ENCODE results near the gene TAF8. TPM values are rescaled to one million over a fixed set of nuclear protein-coding genes. Genes with fewer than 3 reads are reported as not detected.

Gene TAF8
- total and polyA plus RNA-seq, 10 of the 15 experiments (the other 5 are each of a cell fraction or from before 2014, with no cell fraction given) = 11.7 to 30.9 (median 19.9) TPM

DNA sequence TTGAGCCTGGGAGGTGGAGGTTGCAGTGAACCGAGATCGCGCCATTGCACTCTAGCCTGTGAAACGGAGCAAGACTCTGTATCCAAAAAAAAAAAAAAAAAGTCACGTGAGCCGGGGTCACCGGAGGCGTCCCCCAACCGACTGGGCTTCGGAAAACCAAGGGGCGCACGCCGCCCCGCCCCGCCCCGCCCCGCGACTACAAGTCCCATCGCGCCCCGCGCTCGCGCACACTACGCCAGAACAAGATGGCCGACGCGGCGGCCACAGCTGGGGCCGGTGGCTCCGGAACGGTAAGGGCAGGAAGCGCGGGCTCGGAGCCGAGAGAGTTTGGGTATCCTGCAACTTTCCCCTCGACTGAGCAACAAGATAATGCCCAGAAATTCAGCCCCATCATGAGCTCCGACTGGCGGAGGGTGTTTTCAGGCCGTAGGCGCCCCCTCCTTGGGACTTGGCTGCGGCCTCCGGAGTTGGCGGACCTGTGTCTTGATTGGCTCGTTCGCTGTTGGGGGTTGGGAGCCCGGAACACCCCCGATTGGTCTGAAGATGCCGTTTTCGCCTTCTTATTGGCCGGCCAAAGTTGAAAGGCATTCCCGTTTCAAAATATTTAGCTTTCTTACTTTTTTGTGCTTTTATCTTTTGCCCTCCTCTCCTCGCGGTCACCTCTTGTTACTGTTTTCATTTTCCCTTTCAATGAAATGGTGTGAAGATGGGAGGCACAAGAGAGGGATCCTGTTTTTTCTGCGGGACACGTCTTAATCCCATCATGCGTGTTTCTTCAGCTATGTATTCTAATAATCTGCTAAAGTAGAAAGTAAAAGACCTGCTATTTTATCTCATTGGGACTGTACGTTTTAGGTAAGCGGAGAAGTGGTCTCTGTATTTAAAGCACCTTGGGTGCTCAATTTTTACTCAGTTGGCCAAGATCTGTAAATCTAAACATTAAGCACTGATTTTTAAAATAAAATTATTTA, at the start of gene TAF8 (continued):
- TF ChIP-seq, protein P1, sequence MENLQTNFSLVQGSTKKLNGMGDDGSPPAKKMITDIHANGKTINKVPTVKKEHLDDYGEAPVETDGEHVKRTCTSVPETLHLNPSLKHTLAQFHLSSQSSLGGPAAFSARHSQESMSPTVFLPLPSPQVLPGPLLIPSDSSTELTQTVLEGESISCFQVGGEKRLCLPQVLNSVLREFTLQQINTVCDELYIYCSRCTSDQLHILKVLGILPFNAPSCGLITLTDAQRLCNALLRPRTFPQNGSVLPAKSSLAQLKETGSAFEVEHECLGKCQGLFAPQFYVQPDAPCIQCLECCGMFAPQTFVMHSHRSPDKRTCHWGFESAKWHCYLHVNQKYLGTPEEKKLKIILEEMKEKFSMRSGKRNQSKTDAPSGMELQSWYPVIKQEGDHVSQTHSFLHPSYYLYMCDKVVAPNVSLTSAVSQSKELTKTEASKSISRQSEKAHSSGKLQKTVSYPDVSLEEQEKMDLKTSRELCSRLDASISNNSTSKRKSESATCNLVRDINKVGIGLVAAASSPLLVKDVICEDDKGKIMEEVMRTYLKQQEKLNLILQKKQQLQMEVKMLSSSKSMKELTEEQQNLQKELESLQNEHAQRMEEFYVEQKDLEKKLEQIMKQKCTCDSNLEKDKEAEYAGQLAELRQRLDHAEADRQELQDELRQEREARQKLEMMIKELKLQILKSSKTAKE (IDR thresholded peaks at IDR 0.05; ENCODE audit: low read depth, poor library complexity, severe bottlenecking) = peak; percentile 52
- TF ChIP-seq TCF3 (IDR thresholded peaks at IDR 0.05; ENCODE audit: borderline replicate concordance, insufficient read depth, low read depth, low read length) = peak; percentile 91
- TF ChIP-seq, protein P2, sequence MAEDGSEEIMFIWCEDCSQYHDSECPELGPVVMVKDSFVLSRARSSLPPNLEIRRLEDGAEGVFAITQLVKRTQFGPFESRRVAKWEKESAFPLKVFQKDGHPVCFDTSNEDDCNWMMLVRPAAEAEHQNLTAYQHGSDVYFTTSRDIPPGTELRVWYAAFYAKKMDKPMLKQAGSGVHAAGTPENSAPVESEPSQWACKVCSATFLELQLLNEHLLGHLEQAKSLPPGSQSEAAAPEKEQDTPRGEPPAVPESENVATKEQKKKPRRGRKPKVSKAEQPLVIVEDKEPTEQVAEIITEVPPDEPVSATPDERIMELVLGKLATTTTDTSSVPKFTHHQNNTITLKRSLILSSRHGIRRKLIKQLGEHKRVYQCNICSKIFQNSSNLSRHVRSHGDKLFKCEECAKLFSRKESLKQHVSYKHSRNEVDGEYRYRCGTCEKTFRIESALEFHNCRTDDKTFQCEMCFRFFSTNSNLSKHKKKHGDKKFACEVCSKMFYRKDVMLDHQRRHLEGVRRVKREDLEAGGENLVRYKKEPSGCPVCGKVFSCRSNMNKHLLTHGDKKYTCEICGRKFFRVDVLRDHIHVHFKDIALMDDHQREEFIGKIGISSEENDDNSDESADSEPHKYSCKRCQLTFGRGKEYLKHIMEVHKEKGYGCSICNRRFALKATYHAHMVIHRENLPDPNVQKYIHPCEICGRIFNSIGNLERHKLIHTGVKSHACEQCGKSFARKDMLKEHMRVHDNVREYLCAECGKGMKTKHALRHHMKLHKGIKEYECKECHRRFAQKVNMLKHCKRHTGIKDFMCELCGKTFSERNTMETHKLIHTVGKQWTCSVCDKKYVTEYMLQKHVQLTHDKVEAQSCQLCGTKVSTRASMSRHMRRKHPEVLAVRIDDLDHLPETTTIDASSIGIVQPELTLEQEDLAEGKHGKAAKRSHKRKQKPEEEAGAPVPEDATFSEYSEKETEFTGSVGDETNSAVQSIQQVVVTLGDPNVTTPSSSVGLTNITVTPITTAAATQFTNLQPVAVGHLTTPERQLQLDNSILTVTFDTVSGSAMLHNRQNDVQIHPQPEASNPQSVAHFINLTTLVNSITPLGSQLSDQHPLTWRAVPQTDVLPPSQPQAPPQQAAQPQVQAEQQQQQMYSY (CRISPR knock-in tag; IDR thresholded peaks at IDR 0.05) = no peak
- no peak for TF ChIP-seq SMAD1 (IDR thresholded peaks at IDR 0.05; ENCODE audit: low read depth, partially characterized antibody)
- no peak for TF ChIP-seq EP300 (IDR thresholded peaks at IDR 0.05; ENCODE audit: borderline replicate concordance in 1 of 2, control insufficient read depth in 1 of 2, low read depth in 2 of 2, low read length in 2 of 2)
- TF ChIP-seq YY1 (IDR thresholded peaks at IDR 0.05; ENCODE audit: low read depth, low read length) = peak; percentile 100
- peak; percentile 98 for TF ChIP-seq ATF7 (IDR thresholded peaks at IDR 0.05; ENCODE audit: low read depth)
- TF ChIP-seq TAF1 (IDR thresholded peaks at IDR 0.05; ENCODE audit: borderline replicate concordance, low read depth, low read length) = peak; percentile 90
- 0 out of 2 replicates have a peak, but pooled peaks have one; percentile 45 for TF ChIP-seq MAX (IDR thresholded peaks at IDR 0.05; ENCODE audit: low read depth, low read length)
- TF ChIP-seq SMAD5 (IDR thresholded peaks at IDR 0.05; ENCODE audit: low read depth) = peak; percentile 81; the same call in 1 of the 2 replicates
- TF ChIP-seq ZBTB40 (IDR thresholded peaks at IDR 0.05; ENCODE audit: borderline replicate concordance) = peak; percentile 56; the same call in 1 of the 2 replicates
- TF ChIP-seq SIN3A (IDR thresholded peaks at IDR 0.05; ENCODE audit: low read depth, low read length) = peak; percentile 94
- no peak for TF ChIP-seq USF1 (IDR thresholded peaks at IDR 0.05; ENCODE audit: borderline replicate concordance, extremely low read length, insufficient read depth, low read depth, low read length)
- peak; percentile 96 for TF ChIP-seq FOXK2 (IDR thresholded peaks at IDR 0.05)
- peak; percentile 77 for TF ChIP-seq SIX5 (IDR thresholded peaks at IDR 0.05; ENCODE audit: low read depth, low read length, severe bottlenecking)
- TF ChIP-seq MXI1 (IDR thresholded peaks at IDR 0.05; ENCODE audit: low read depth, low read length) = peak; percentile 83

Measured in GM12878 (cell line).